ENCODE results near the gene COX7A1.

The COX7A1 gene

DNA sequence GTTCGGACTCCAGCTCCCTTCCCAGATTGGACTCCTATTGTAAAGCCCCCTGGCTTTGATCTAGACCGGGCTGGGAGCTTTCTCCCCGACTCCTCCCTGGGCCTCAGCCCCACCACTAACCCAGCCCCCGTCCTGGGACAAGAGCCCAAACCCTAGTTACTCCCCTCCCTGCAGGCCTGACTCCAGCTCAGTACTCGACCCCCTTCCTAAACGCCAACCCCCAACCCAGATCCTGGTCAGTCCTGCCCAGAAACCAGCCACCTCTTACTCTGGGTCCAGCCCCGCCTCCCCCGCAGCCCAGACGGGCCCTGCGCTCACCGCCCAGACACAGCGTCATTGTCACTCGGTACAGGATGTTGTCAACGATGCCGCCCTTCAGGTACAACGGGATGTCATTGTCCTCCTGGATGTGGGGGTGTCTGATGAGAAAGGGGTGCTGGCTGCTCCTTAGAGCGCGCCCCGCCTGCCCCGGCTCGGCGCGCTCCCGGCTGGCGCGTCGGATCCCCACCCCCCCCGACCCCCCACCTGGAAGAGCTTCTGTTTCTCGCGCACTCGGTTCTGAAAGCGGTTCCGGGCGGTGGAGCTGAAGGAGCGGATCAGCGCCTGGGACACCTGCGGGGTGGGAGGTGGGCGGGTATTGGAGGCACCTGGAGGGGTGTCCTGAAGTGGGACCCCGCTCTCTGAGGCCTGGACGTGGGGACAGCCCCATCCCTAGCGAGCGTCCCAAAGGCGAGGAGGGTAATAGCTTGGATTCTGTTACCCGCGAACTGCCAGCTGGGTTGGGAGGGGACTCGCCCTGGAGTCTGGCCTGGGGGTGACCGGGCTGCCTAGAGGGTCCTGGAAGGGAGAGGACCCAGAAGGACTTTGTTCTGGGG is 866 bp downstream of the COX7A1 start:
- DNase-seq (ENCODE audit: low spot score) = peak; percentile 88
- no peak for TF ChIP-seq CTCF (IDR thresholded peaks at IDR 0.05)
- peak overlapping the region; percentile 90 for H3K4me3 ChIP-seq
- H3K27ac ChIP-seq = peak overlapping the region; percentile 96 to 99

DNA sequence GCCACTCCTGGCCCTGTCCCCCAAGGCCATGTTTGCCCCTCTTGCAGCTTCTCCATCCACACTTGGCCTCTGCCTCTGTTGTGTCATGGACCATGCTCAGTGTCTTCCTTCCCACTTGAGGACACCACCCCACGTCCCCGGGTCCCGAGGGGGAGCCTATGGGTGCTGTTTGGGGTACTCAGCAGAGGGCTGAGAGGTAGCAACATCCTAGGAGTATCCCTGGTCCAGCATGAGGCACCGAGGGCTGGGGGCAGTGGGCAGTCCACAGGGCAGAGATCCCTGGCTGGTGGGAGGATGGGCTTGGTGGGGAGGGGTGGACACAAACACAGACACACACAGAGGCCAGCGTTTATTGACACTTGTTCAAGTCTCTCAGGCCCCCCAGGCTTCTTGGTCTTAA is 1.7 kb downstream of the COX7A1 start:
- no peak for DNase-seq (ENCODE audit: low spot score)
- peak overlapping the region; percentile 90 for H3K4me3 ChIP-seq
- peak overlapping the region; percentile 96 to 99 for H3K27ac ChIP-seq
- TF ChIP-seq CTCF (IDR thresholded peaks at IDR 0.05) = no peak

DNA sequence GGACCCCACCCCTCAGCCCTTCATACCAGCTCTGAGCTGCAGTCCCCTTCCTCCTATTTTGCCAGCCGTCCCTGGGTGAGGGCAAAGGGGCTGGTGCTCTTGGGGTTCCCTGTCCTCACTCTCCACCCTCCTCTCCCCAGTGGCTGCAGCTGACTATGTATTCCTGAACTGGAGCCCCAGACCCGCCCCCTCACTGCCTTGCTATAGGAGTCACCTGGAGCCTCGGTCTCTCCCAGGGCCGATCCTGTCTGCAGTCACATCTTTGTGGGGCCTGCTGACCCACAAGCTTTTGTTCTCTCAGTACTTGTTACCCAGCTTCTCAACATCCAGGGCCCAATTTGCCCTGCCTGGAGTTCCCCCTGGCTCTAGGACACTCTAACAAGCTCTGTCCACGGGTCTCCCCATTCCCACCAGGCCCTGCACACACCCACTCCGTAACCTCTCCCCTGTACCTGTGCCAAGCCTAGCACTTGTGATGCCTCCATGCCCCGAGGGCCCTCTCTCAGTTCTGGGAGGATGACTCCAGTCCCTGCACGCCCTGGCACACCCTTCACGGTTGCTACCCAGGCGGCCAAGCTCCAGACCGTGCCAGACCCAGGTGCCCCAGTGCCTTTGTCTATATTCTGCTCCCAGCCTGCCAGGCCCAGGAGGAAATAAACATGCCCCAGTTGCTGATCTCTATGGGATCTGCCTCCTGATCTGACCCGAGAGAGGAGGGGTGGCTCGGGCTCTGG is 2.4 kb downstream of the COX7A1 start:
- TF ChIP-seq CTCF (IDR thresholded peaks at IDR 0.05) = no peak
- no peak for DNase-seq (ENCODE audit: low spot score)
- no peak overlapping the region for H3K4me3 ChIP-seq
- peak overlapping the region in 1 of 2 donors; percentile 99 for H3K27ac ChIP-seq

GRCh38 chr19:36144624-36145023 is 7.6 kb downstream of the COX7A1 start:
- no peak for TF ChIP-seq CTCF (IDR thresholded peaks at IDR 0.05)
- no peak for DNase-seq (ENCODE audit: low spot score)
- Histone ChIP-seq H3K4me3 (no peak overlapping the region), H3K27ac (no peak overlapping the region)

DNA sequence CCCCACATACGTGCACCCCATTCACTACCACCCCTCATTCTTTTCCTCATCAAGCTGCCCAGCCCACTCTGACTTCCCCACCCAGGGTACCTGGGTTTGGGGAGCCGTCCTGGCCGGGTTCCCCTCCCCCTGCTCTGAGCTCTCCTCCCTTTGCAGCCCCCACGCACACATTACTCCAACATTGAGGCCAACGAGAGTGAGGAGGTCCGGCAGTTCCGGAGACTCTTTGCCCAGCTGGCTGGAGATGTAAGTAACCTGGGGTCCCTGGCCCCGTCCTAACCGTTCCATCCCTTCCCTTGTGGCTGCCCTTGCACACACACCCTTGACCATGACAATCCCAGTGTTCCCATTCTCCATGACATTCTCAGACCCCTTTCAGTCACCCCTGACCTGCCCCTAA is 9.8 kb downstream of the COX7A1 start:
- no peak for TF ChIP-seq CTCF (IDR thresholded peaks at IDR 0.05)
- DNase-seq (ENCODE audit: low spot score) = no peak
- H3K27ac ChIP-seq = no peak overlapping the region
- H3K4me3 ChIP-seq = no peak overlapping the region

DNA sequence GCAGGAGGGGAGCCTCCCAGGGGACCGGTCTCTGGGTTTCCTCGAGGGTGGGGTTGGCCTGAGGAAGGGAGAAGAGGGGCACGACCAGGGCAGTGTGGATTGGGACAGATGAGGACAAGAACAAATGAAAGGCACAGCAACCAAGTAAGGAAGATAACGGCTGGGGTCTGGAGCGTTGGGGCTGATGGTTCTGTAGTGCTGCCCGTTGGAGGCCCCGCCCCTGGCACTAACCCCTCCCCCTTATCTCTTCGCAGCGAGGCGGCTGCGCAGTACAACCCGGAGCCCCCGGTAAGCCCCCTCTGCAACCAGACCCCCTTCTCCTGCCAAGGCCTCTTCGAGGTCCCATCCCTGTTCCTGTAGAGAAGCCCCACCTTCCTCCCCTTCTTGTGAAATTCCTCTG is 10.2 kb downstream of the COX7A1 start:
- peak overlapping the region in 1 of 2 donors; percentile 97 for H3K27ac ChIP-seq

More for the DNA sequence above, 10.2 kb downstream of the COX7A1 start:
- no peak for DNase-seq (ENCODE audit: low spot score)
- H3K4me3 ChIP-seq = no peak overlapping the region
- no peak for TF ChIP-seq CTCF (IDR thresholded peaks at IDR 0.05)
